Stomach (tissue), 4 donors: Measurements from ENCODE around the gene ASAP2.

ENCODE experiments used
- CTCF ChIP-seq, 7 experiments: fragments of 450-650 bp in 4 of 7; fragments of 200-600 bp in 3 of 7; sonication (generic) in 3 of 7; IDR thresholded peaks; one replicate each; pipeline ENCODE4 v1.5.1; 2016 to 2019; ENCODE audit warnings: antibody characterized with exemption in 7 of 7, control low read depth in 2 of 7, mild to moderate bottlenecking in 1 of 7
- EP300 ChIP-seq: sonication (generic); formaldehyde crosslinking; IDR thresholded peaks from one replicate; pipeline ENCODE4 v1.6.1; 2017; ENCODE audit warnings: antibody characterized with exemption
- POLR2A ChIP-seq, 4 donors: fragments of 450-650 bp; IDR thresholded peaks; one replicate each; pipeline ENCODE4 v1.6.1; 2016; ENCODE audit warnings: antibody characterized with exemption in 4 of 4, control low read depth in 2 of 4, mild to moderate bottlenecking in 1 of 4, moderate library complexity in 1 of 4
- POLR2AphosphoS5 ChIP-seq, 3 donors: sonication (generic); formaldehyde crosslinking; IDR thresholded peaks; one replicate each; pipeline ENCODE4 v1.6.1; 2016; ENCODE audit warnings: antibody characterized with exemption in 3 of 3

- TF ChIP-seq CTCF (IDR thresholded peaks at IDR 0.05) (no peak), POLR2A (IDR thresholded peaks at IDR 0.05) (no peak), EP300 (no peak), POLR2AphosphoS5 (IDR thresholded peaks at IDR 0.05) (no peak)
These were observed 206.2 kb downstream of the ASAP2 start for GRCh38 chr2:9412781-9413180.
